Colonic mucosa (tissue), 4 donors: ENCODE results near the gene ARHGEF10L. TPM values are rescaled to one million over a fixed set of nuclear protein-coding genes. Genes with fewer than 3 reads are reported as not detected.

Source experiments
- DNase-seq: peaks from one replicate; pipeline ENCODE4 v3.0.0-alpha.2; 2020
- H3K27ac ChIP-seq: fragments of 200-600 bp; one replicate; pipeline ENCODE4 v1.8.0; 2021
- H3K27me3 ChIP-seq: fragments of 200-600 bp; one replicate; pipeline ENCODE4 v1.8.0; 2021
- H3K36me3 ChIP-seq: fragments of 200-600 bp; one replicate; pipeline ENCODE4 v1.8.0; 2021
- H3K4me1 ChIP-seq: fragments of 200-600 bp; one replicate; pipeline ENCODE4 v1.8.0; 2021; ENCODE audit warnings: mild to moderate bottlenecking
- H3K4me3 ChIP-seq: fragments of 200-600 bp; one replicate; pipeline ENCODE4 v1.8.0; 2021
- H3K9ac ChIP-seq, 2 donors: one replicate each; pipeline ENCODE4 v1.7.0; 2013; ENCODE audit warnings: control low read depth in 2 of 2, low read depth in 2 of 2, low read length in 2 of 2
- H3K9me3 ChIP-seq: fragments of 200-600 bp; one replicate; pipeline ENCODE4 v1.8.0; 2021
- CTCF ChIP-seq: fragments of 200-600 bp; IDR thresholded peaks from one replicate; pipeline ENCODE4 v1.8.0; 2022; ENCODE audit warnings: antibody characterized with exemption, mild to moderate bottlenecking
- intact Hi-C: fragments of 100-400 bp; cut with DNase I; formaldehyde crosslinking; loops from one replicate; pipeline ENCODE4 v1.14.1; 2022
- total RNA-seq, 2 donors: library from RNA; stranded (reverse); fragmentation: NEBNext Ultra II Directional in 1 of 2; extraction: Animal tissue kit (Norgen Biotek cat#: 25700) in 1 of 2; gene quantifications; one replicate each; pipeline ENCODE4 v1.2.1, GENCODE V29; 2021
- donor health status: healthy.
- donor health status: DM: no; HTN: no; CAD: no.
- donor health status: DM: no; HTN: no; CAD: no.

Gene ARHGEF10L
- total RNA-seq, 2 donors from 2014 or later = 77.5 to 133 TPM

DNA sequence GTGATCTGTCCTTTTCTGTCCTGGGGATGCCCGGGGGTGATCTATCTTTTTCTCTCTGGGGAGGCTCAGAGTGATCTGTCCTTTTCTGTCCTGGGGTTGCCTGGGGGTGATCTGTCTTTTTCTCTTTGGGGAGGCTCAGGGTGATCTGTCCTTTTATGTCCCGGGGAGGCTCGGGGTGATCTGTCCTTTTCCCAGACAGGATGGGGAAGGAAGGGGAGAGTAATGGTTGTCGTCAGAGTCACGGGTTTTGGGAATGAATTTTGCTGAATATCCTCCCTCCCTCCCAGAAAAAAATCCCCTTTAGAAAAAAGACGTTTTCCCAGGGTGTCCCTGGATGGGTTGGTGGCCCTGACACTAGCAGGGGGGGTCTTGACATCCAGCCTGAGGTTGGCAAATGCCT is 91.5 kb downstream of the ARHGEF10L start:
- Histone ChIP-seq H3K36me3 (peaks cover 7% of the 10 kb centered on the region), H3K4me3 (no peak overlapping the region)

GRCh38 chr1:17631410-17631809 is 91.9 kb downstream of the ARHGEF10L start:
- no peak for DNase-seq
- Histone ChIP-seq H3K27me3 (no peaks in the 10 kb centered on the region), H3K27ac (no peak overlapping the region), H3K4me1 (no peaks in the 10 kb centered on the region), H3K4me3 (no peak overlapping the region), H3K36me3 (peaks cover 7% of the 10 kb centered on the region), H3K9ac (no peak overlapping the region), H3K9me3 (no peaks in the 10 kb centered on the region)
- no peak for TF ChIP-seq CTCF
- intact Hi-C loops = no loop called here

More for the DNA sequence above, 91.5 kb downstream of the ARHGEF10L start:
- no peak for TF ChIP-seq CTCF
- Histone ChIP-seq H3K4me1 (no peaks in the 10 kb centered on the region), H3K9ac (no peak overlapping the region), H3K9me3 (no peaks in the 10 kb centered on the region), H3K27me3 (no peaks in the 10 kb centered on the region), H3K27ac (no peak overlapping the region)
- intact Hi-C loops = no loop called here
- no peak for DNase-seq

DNA sequence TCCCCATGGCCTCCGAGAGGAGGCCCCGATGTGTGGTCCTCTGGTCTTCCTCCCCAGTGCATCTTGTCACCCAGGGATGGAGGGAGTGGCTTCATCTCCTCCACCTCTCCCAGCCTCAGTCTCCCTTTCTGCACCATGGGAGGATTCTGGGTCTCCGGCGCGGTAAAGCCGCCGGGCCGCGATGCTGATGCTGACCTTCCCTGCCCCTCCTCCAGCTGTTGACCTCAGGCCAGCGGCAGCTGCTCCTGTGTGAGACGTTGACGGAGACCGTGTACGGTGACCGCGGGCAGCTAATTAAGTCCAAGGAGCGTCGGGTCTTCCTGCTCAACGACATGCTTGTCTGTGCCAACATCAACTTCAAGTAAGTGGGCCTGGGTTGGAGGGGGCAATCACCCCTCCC is 92.6 kb downstream of the ARHGEF10L start:
- Histone ChIP-seq H3K36me3 (peaks cover 7% of the 10 kb centered on the region), H3K9ac (no peak overlapping the region), H3K27ac (no peak overlapping the region), H3K27me3 (no peaks in the 10 kb centered on the region), H3K4me3 (no peak overlapping the region), H3K4me1 (no peaks in the 10 kb centered on the region), H3K9me3 (no peaks in the 10 kb centered on the region)
- DNase-seq = no peak
- intact Hi-C loops = no loop called here
- TF ChIP-seq CTCF = no peak

DNA sequence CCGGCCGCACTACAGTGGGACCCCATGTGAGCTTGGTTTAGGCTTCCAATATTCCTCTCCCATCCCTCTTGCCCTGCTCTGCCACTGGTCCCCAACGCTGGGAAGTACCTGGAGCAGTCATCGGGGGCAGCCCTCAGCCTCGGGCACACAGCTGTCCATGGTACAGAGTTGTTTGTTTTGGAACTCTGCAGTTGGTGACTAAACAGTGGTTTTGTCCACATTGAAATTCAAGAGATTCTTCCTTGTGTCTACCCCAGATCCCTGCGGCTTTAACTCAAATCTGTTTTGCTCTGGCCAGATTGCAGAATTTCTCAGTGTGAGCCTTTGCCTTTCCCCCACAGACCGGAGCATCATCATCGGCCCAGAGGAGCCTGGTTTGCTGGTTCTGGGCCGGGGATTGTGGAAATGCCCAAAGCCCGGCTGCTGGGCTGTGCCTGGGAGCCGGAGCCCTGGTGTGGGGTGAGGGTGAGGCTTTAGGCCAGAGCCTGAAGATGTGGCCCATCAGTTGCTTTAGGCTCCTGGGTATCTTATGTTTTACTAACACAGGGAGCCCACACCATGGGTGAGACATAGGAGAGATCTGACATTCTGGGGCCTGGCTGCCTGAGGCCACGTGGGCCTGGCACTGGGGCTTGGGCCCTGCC is 93.2 kb downstream of the ARHGEF10L start:
- no peak for TF ChIP-seq CTCF
- no peak for DNase-seq
- Histone ChIP-seq H3K9ac (no peak overlapping the region), H3K36me3 (peaks cover 9% of the 10 kb centered on the region), H3K27me3 (no peaks in the 10 kb centered on the region), H3K4me1 (no peaks in the 10 kb centered on the region), H3K27ac (no peak overlapping the region), H3K9me3 (no peaks in the 10 kb centered on the region), H3K4me3 (no peak overlapping the region)
- intact Hi-C loops = no loop called here

GRCh38 chr1:17633654-17634053 is 94.2 kb downstream of the ARHGEF10L start:
- intact Hi-C loops = no loop called here
- Histone ChIP-seq H3K36me3 (peaks cover 17% of the 10 kb centered on the region), H3K9ac (no peak overlapping the region), H3K4me1 (no peaks in the 10 kb centered on the region), H3K9me3 (no peaks in the 10 kb centered on the region), H3K27ac (no peak overlapping the region), H3K27me3 (no peaks in the 10 kb centered on the region), H3K4me3 (no peak overlapping the region)
- TF ChIP-seq CTCF = no peak
- no peak for DNase-seq
